Transverse colon (tissue), 4 donors: ENCODE measurements around the gene AP1M1. TPM values are rescaled to one million over a fixed set of nuclear protein-coding genes. Genes with fewer than 3 reads are reported as not detected.
A peak's percentile ranks its signal among the peaks of the same experiment; 100 is the strongest.

ENCODE experiments used
- DNase-seq: peaks from one replicate; pipeline ENCODE4 v3.0.0-alpha.2; 2019
- H3K27ac ChIP-seq, 4 donors: fragments of 200-600 bp; sonication (generic); 2 replicates each; pipeline ENCODE4 v1.5.1; 2016 to 2018; ENCODE audit warnings: inconsistent platforms in 4 of 4
- H3K27me3 ChIP-seq: fragments of 200-600 bp; sonication (generic); 2 replicates; pipeline ENCODE4 v1.5.1; 2017; ENCODE audit warnings: inconsistent platforms
- H3K36me3 ChIP-seq, 4 donors: fragments of 200-600 bp; sonication (generic); 2 replicates each; pipeline ENCODE4 v1.5.1; 2017 to 2019; ENCODE audit warnings: inconsistent platforms in 4 of 4
- H3K4me1 ChIP-seq, 4 donors: fragments of 200-600 bp; sonication (generic); 2 replicates each; pipeline ENCODE4 v1.5.1; 2017 to 2020; ENCODE audit warnings: inconsistent platforms in 4 of 4
- H3K4me3 ChIP-seq, 4 donors: fragments of 200-600 bp; sonication (generic); 1 replicate in 1 of 4; 2 replicates in 3 of 4; pipeline versions ENCODE4 v1.5.1 to v1.6.1; 2017 to 2019; ENCODE audit warnings: inconsistent platforms in 4 of 4
- H3K9me3 ChIP-seq, 2 donors: fragments of 200-600 bp; sonication (generic); 2 replicates each; pipeline ENCODE4 v1.5.1; 2017 to 2019; ENCODE audit warnings: inconsistent platforms in 2 of 2
- CTCF ChIP-seq, 5 experiments: fragments of 200-600 bp in 3 of 5; fragments of 450-650 bp in 2 of 5; sonication (generic) in 3 of 5; IDR thresholded peaks; 1 replicate in 2 of 5; 2 replicates in 3 of 5; pipeline ENCODE4 v1.5.1; 2016 to 2017; ENCODE audit warnings: antibody characterized with exemption in 5 of 5, inconsistent platforms in 3 of 5, mild to moderate bottlenecking in 2 of 5, moderate library complexity in 1 of 5
- EP300 ChIP-seq: sonication (generic); formaldehyde crosslinking; IDR thresholded peaks from one replicate; pipeline ENCODE4 v1.6.1; 2017; ENCODE audit warnings: antibody characterized with exemption, low read depth
- POLR2A ChIP-seq: fragments of 450-650 bp; IDR thresholded peaks from one replicate; pipeline ENCODE4 v1.6.1; 2016; ENCODE audit warnings: antibody characterized with exemption, mild to moderate bottlenecking, moderate library complexity
- POLR2AphosphoS5 ChIP-seq, 3 donors: sonication (generic); formaldehyde crosslinking; IDR thresholded peaks; one replicate each; pipeline ENCODE4 v1.6.1; 2016; ENCODE audit warnings: antibody characterized with exemption in 3 of 3
- WGBS, 2 donors: methylation state at CpG; one replicate each; pipeline ENCODE4 v1.1.5; 2018; ENCODE audit warnings: low coverage in 1 of 2; 5-methylcytosine and 5-hydroxymethylcytosine counted together
- in situ Hi-C, 4 donors: fragments of 200-750 bp; cut with MboI; loops; one replicate each; pipeline versions ENCODE4 v1.15.0 to v1.15.1; 2017; ENCODE audit warnings: low sequenced_read_pairs in 3 of 4, low pct_ligation_motif_present in 1 of 4, low pct_unique_long_range_greater_than_20kb in 1 of 4
- intact Hi-C: fragments of 100-400 bp; cut with DNase I; formaldehyde crosslinking; loops from one replicate; pipeline ENCODE4 v1.15.1; 2023; ENCODE audit warnings: low total_unique reads
- total RNA-seq, 4 donors: library from RNA; depleted of rRNA; stranded (reverse); fragments of >200 nt; gene quantifications; one replicate each; pipeline ENCODE4 v1.1.0, GENCODE V29; 2016

AP1M1 gene
- total RNA-seq, 4 donors from 2014 or later = 15.1 to 41.8 (median 35.0) TPM

DNA sequence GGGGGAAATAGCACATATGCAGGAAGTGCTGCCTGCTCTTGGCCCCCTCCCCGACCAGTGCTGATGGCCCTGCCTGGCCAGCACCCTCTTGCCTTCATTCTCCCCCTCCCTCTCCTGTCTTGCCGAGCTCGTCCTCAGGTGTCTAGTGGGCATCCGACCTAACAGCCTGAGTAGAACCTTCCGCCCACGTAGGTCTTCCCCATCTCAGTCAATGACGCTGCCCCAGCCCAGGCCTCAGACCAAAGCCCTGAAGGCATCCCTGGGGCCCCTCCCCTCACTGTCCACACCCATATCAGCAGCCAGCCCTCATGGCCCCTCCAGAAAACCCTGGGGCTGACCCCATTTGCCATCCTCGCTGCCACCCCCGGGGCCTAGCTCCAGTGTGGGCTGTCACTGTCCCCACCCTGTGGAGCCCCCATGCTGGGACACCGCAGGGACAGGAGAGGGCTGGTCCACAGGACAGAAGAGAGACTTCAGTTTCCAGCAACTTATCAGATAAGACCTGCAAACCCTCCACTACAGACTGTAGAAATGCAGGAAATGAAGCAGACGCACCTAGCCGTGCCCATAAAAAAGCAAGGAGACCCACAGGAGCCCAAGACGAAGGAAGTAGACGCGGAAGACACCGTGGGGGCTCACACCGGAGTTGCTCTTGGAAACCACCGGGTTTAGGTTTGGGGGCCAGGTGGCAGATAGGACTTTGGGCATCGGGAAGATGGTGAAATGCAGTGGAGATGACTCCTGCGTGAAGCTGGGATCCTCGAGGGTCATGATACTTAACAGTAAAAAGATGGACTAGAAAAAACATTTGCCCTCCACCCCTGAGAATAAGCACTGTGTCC is 38.3 kb downstream of the AP1M1 start:
- in situ Hi-C loops = no loop called here

DNA sequence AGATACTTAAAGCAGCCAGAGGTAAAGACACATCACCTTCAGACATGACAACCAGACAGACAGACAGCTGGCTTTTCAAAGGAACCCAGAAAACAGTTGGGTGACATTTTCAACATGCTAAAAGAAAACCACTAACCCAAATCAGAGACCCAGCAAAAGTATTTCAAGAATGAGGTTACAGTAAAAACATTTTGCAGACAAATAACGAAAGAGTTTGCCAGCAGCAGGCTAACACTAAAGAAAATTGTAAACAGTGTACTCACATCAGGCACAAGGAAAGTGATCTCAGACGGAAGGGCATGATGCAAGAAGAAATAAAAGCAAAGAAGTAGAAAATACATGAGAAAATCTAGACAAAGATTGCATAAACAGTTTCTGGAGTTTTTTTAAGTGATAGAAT is 46.4 kb downstream of the AP1M1 start:
- intact Hi-C loops = no loop called here
- TF ChIP-seq POLR2A (no peak), POLR2AphosphoS5 (IDR thresholded peaks at IDR 0.05) (no peak), EP300 (no peak), CTCF (IDR thresholded peaks at IDR 0.05) (no peak)
- peaks cover 0 to 2% (median 0%) of the 10 kb centered on the region in 4 donors for H3K4me1 ChIP-seq
- no peaks in the 10 kb centered on the region for H3K9me3 ChIP-seq
- WGBS, 2 donors = 36 to 39% methylated on average over 2 of the region's 2 CpGs
- no peak overlapping the region for H3K27ac ChIP-seq
- H3K36me3 ChIP-seq = no peaks in the 10 kb centered on the region
- no peak overlapping the region for H3K4me3 ChIP-seq
- DNase-seq = no peak
- H3K27me3 ChIP-seq = peaks cover 8% of the 10 kb centered on the region
- in situ Hi-C loops = loop anchor here in 1 of 4 donors (10.0 kb wide), 1 partner anchor 141 kb away; no protein-coding TSS in a partner anchor

More for the DNA sequence above, 38.3 kb downstream of the AP1M1 start:
- 90 to 93% methylated on average over 9 to 21 of the region's 21 CpGs for WGBS, 2 donors
- H3K36me3 ChIP-seq = peaks cover 0 to 7% (median 2%) of the 10 kb centered on the region in 4 donors
- DNase-seq = no peak
- intact Hi-C loops = no loop called here
- H3K27me3 ChIP-seq = no peaks in the 10 kb centered on the region
- no peak overlapping the region for H3K27ac ChIP-seq
- no peaks in the 10 kb centered on the region for H3K9me3 ChIP-seq
- no peak for TF ChIP-seq POLR2AphosphoS5 (IDR thresholded peaks at IDR 0.05)
- no peak for TF ChIP-seq EP300
- TF ChIP-seq POLR2A = no peak
- no peak for TF ChIP-seq CTCF (IDR thresholded peaks at IDR 0.05)
- no peaks in the 10 kb centered on the region for H3K4me1 ChIP-seq
- H3K4me3 ChIP-seq = no peak overlapping the region

DNA sequence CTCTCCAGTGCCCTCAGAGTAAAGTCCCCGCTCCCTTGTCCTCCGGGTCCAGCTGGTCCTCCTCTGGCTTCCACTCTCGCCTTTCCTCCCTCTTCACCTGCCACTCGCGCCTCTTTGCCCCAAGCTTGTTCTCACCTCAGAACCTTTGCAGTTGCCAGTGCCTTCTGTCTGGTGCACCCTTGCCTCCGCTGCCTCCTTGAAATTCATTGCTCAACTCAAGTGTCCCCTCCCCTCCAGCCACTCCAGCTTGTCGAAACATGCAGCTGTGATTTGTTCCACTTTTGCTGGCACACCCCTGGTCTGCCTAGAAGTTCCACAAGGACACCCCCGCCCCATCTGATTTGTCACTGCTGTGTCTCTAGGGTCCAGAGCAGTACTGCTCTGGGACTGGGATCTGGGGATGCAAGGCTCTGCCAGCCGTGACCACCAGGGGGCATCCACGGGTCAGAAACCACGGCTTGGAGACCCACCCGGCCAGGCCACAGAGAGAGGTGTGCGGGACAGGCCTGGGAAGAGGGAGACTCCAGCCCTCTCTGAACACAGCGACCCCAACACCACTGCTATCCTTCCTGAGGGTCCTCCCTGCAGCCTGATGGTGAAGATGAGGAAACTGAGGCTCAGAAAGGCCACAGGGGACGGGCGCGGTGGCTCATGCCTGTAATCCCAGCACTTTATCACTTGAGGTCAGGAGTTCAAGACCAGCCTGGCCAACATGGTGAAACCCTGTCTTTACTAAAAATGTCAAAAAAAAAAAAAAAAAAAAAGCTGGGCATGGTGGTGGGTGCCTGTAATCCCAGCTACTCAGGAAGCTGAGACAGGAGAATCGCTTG is 49.9 kb downstream of the AP1M1 start:
- WGBS, 2 donors = 45 to 70% methylated on average over 5 to 17 of the region's 18 CpGs
- no peak overlapping the region for H3K27ac ChIP-seq
- peak; percentile 91 to 97 (median 97) for TF ChIP-seq CTCF (IDR thresholded peaks at IDR 0.05)
- TF ChIP-seq POLR2AphosphoS5 (IDR thresholded peaks at IDR 0.05) = no peak

More for the DNA sequence above, 49.9 kb downstream of the AP1M1 start:
- DNase-seq = peak; percentile 87
- no peaks in the 10 kb centered on the region for H3K36me3 ChIP-seq
- in situ Hi-C loops = loop anchor here (5.0 to 10.0 kb wide), 3 partner anchors 135 to 140 kb away; no protein-coding TSS in a partner anchor
- H3K4me3 ChIP-seq = no peak overlapping the region
- peaks cover 0 to 2% (median 0%) of the 10 kb centered on the region in 4 donors for H3K4me1 ChIP-seq
- intact Hi-C loops = loop anchor here (2.0 kb wide), 1 partner anchor 135 kb away; no protein-coding TSS in a partner anchor
- H3K27me3 ChIP-seq = peaks cover 8% of the 10 kb centered on the region
- no peaks in the 10 kb centered on the region for H3K9me3 ChIP-seq
